Hindlimb muscle (tissue), 1 donor: Measurements from ENCODE around the gene CYB5R4. TPM values are rescaled to one million over a fixed set of nuclear protein-coding genes. Genes with fewer than 3 reads are reported as not detected.
A peak's percentile ranks its signal among the peaks of the same experiment; 100 is the strongest.
"Not testable (repeated sequence)": the region's sequence is repeated elsewhere in the genome, so short reads cannot be mapped to it uniquely, and the experiment has no call there.

Source experiments
- DNase-seq: peaks from one replicate; pipeline ENCODE4 v3.0.0-alpha.2; 2013
- polyA plus RNA-seq: library from polyadenylated mRNA; unstranded; fragments of 120-200 nt; gene quantifications from one replicate; pipeline ENCODE4 v1.2.1, GENCODE V29; 2013; ENCODE audit not compliant: insufficient read length

The CYB5R4 gene
- polyA plus RNA-seq, 1 donor, result 11.9 TPM

- no peak for DNase-seq
These were observed 49.3 kb downstream of the CYB5R4 start for GRCh38 chr6:83908813-83909212.

- no peak for DNase-seq
These were observed 51.8 kb downstream of the CYB5R4 start for GRCh38 chr6:83911278-83911677.

- DNase-seq, result no peak
These were observed 55.5 kb downstream of the CYB5R4 start for GRCh38 chr6:83914953-83915352.

GRCh38 chr6:83917001-83917400 is 57.5 kb downstream of the CYB5R4 start:
- no peak for DNase-seq

- no peak for DNase-seq
These were observed 60.5 kb downstream of the CYB5R4 start for GRCh38 chr6:83920017-83920416.

GRCh38 chr6:83921315-83921714 is 61.8 kb downstream of the CYB5R4 start:
- no peak for DNase-seq

GRCh38 chr6:83927470-83927869 is 68.0 kb downstream of the CYB5R4 start:
- DNase-seq, result no peak

- DNase-seq, result no peak
These were observed 68.8 kb downstream of the CYB5R4 start for GRCh38 chr6:83928286-83928685.

- DNase-seq, result not testable (repeated sequence)
These were observed 86.8 kb downstream of the CYB5R4 start for GRCh38 chr6:83946201-83946833.

GRCh38 chr6:83947983-83948382 is 88.5 kb downstream of the CYB5R4 start:
- DNase-seq, result not testable (repeated sequence)

GRCh38 chr6:83948851-83949250 is 89.4 kb downstream of the CYB5R4 start:
- no peak for DNase-seq

GRCh38 chr6:83951423-83951822 is 91.9 kb downstream of the CYB5R4 start:
- not testable (repeated sequence) for DNase-seq

- DNase-seq, result peak; percentile 1
These were observed 93.3 kb downstream of the CYB5R4 start for GRCh38 chr6:83952830-83953229.

GRCh38 chr6:83954371-83954770 is 94.9 kb downstream of the CYB5R4 start:
- DNase-seq, result no peak

GRCh38 chr6:83958241-83958685 is 98.8 kb downstream of the CYB5R4 start:
- DNase-seq, result no peak

- DNase-seq, result no peak
These were observed 101.2 kb downstream of the CYB5R4 start for GRCh38 chr6:83960664-83961063.

- DNase-seq, result no peak
These were observed 103.1 kb downstream of the CYB5R4 start for GRCh38 chr6:83962582-83962981.

GRCh38 chr6:83966539-83966938 is 107.0 kb downstream of the CYB5R4 start:
- DNase-seq, result no peak

GRCh38 chr6:83970582-83970981 is 111.1 kb downstream of the CYB5R4 start:
- DNase-seq, result no peak

GRCh38 chr6:83974409-83975050 is 115.0 kb downstream of the CYB5R4 start:
- DNase-seq, result no peak

GRCh38 chr6:83976037-83976755 is 116.7 kb downstream of the CYB5R4 start:
- DNase-seq, result no peak

GRCh38 chr6:83976871-83977270 is 117.4 kb downstream of the CYB5R4 start:
- DNase-seq, result no peak

- no peak for DNase-seq
These were observed 118.8 kb downstream of the CYB5R4 start for GRCh38 chr6:83978324-83978734.

GRCh38 chr6:83978997-83979396 is 119.5 kb downstream of the CYB5R4 start:
- no peak for DNase-seq
